Heart right ventricle (tissue), 16 donors: ENCODE measurements around the gene EEPD1. TPM values are rescaled to one million over a fixed set of nuclear protein-coding genes. Genes with fewer than 3 reads are reported as not detected.

Experiments used
- ATAC-seq, 8 donors: fragments of 200-7000 bp; cut with Tn5 transposase; one replicate each; pipeline ENCODE4 v1.9.1; 2020; ENCODE audit warnings: mild to moderate bottlenecking in 8 of 8, moderate library complexity in 8 of 8, moderate number of reproducible peaks in 1 of 8
- DNase-seq, 2 donors: peaks; one replicate each; pipeline ENCODE4 v3.0.0-alpha.2; 2020
- H3K27ac ChIP-seq, 10 donors: fragments of 200-600 bp; sonication (generic) in 2 of 10; one replicate each; pipeline versions ENCODE4 v1.5.0 to v1.8.0; 2020 to 2022; ENCODE audit warnings: mild to moderate bottlenecking in 3 of 10
- H3K27me3 ChIP-seq, 7 donors: fragments of 200-600 bp; one replicate each; pipeline ENCODE4 v1.8.0; 2021 to 2022; ENCODE audit warnings: mild to moderate bottlenecking in 2 of 7
- H3K36me3 ChIP-seq, 9 donors: fragments of 200-600 bp; sonication (generic) in 1 of 9; one replicate each; pipeline versions ENCODE4 v1.5.0 to v1.8.0; 2020 to 2022; ENCODE audit warnings: mild to moderate bottlenecking in 2 of 9
- H3K4me1 ChIP-seq, 9 donors: fragments of 200-600 bp; sonication (generic) in 1 of 9; one replicate each; pipeline versions ENCODE4 v1.5.0 to v1.8.0; 2020 to 2022; ENCODE audit warnings: mild to moderate bottlenecking in 4 of 9
- H3K4me3 ChIP-seq, 10 donors: fragments of 200-600 bp; sonication (generic) in 2 of 10; one replicate each; pipeline versions ENCODE4 v1.5.0 to v1.8.0; 2020 to 2022; ENCODE audit warnings: mild to moderate bottlenecking in 7 of 10, moderate library complexity in 2 of 10
- H3K9me3 ChIP-seq, 11 donors: fragments of 200-600 bp in 10 of 11; sonication (generic) in 2 of 11; one replicate each; pipeline versions ENCODE4 v1.5.0 to v1.8.0; 2013 to 2022; ENCODE audit warnings: mild to moderate bottlenecking in 2 of 11, control low read depth in 1 of 11, moderate library complexity in 1 of 11
- CTCF ChIP-seq, 9 donors: fragments of 200-600 bp; sonication (generic) in 2 of 9; IDR thresholded peaks; one replicate each; pipeline versions ENCODE4 v1.5.0 to v1.8.0; 2021 to 2022; ENCODE audit warnings: antibody characterized with exemption in 9 of 9, mild to moderate bottlenecking in 5 of 9, moderate library complexity in 1 of 9
- WGBS, 2 donors: extraction: QIAGEN DNeasy Blood & Tissue Kit; methylation state at CpG; one replicate each; pipeline ENCODE4 v1.1.7; 2013; ENCODE audit warnings: inconsistent platforms in 1 of 2; 5-methylcytosine and 5-hydroxymethylcytosine counted together
- intact Hi-C, 10 donors: fragments of 100-400 bp; cut with DNase I; formaldehyde crosslinking; loops; one replicate each; pipeline versions ENCODE4 v1.11.1 to v1.14.2; 2022
- polyA plus RNA-seq, 2 donors: library from polyadenylated mRNA; stranded (reverse); fragments of 200-250 nt; gene quantifications; one replicate each; pipeline ENCODE4 v1.2.3, GENCODE V29; 2013
- total RNA-seq, 10 donors: library from RNA; stranded (reverse); fragmentation: NEBNext Ultra II Directional in 3 of 10; extraction: Animal tissue kit (Norgen Biotek cat#: 25700) in 3 of 10; gene quantifications; one replicate each; pipeline versions ENCODE4 v1.2.1 to v1.2.4, GENCODE V29; 2021 to 2023
- donor health status: Arrhythmogenic right ventricular cardiomyopathy.
- donor health status: ischemic (EF 13 %, LVEDD 7.1; RV severe dilation, severe dysfunction).
- donor health status: healthy with polysubstance abuse.
- donor health status: DM: no; HTN: yes; CAD: no.
- donor health status: DM: no; HTN: no; CAD: no.
- donor health status: ischemic (EF 25% LVEDD 6.9; RV normal size, moderate dysfunction).
- donor health status: ischemic (EF 25% LVEDD 5.7; RV mildly dilated, moderate dysfunction).
- donor health status: healthy.
- donor health status: DM: yes; HTN: yes; CAD: no.
- donor health status: Ischemic cardiomyopathy.
- donor health status: ischemic (EF 35%, LVEDD 5.7; RV mildly dilated, moderate dysfunction).
- donor health status: nonischemic (EF 11% LVEDD 7.7; RV severe dilation, severe dysfunction).
- donor health status: DM: yes; HTN: yes; CAD: no.
- donor health status: PGD.
- donor health status: ischemic (EF 29% LVEDD 5.4; RV normal size, mild dysfunction).
- donor health status: nonischemic (EF 23%, LVEDD 6.1; RV moderate dilation, normal function).

EEPD1 gene
- total and polyA plus RNA-seq, 12 donors = 6.1 to 15.2 (median 8.4) TPM

GRCh38 chr7:36226151-36226550, 73.1 kb downstream of the EEPD1 start:
- intact Hi-C loops = loop anchor here in 2 of 10 donors (5.0 to 10.0 kb wide), 2 partner anchors 49 to 56 kb away; no protein-coding TSS in a partner anchor
- WGBS, 2 donors = 89 to 90% methylated on average over 7 of the region's 7 CpGs
- no peak for DNase-seq
- no peak overlapping the region for H3K4me3 ChIP-seq
- peaks cover 4 to 40% (median 22%) of the 10 kb centered on the region in 9 donors for H3K4me1 ChIP-seq
- no peaks in the 10 kb centered on the region for H3K36me3 ChIP-seq
- ATAC-seq = no peak
- H3K27ac ChIP-seq = peak overlapping the region in 3 of 10 donors; percentile 17 to 57 (median 22)
- no peaks in the 10 kb centered on the region for H3K9me3 ChIP-seq
- no peak for TF ChIP-seq CTCF (IDR thresholded peaks at IDR 0.05)
- H3K27me3 ChIP-seq = no peaks in the 10 kb centered on the region

- 39 to 55% methylated on average over 5 of the region's 5 CpGs for WGBS, 2 donors
Observed at GRCh38 chr7:36227223-36227622, 74.2 kb downstream of the EEPD1 start.

GRCh38 chr7:36228039-36228438, 75.0 kb downstream of the EEPD1 start:
- H3K27me3 ChIP-seq = no peaks in the 10 kb centered on the region
- no peaks in the 10 kb centered on the region for H3K9me3 ChIP-seq
- WGBS, 2 donors = 74 to 90% methylated on average over 4 of the region's 4 CpGs
- peak overlapping the region in 1 of 10 donors; percentile 57 for H3K27ac ChIP-seq
- H3K4me1 ChIP-seq = peaks cover 4 to 53% (median 23%) of the 10 kb centered on the region in 9 donors
- no peak for TF ChIP-seq CTCF (IDR thresholded peaks at IDR 0.05)
- DNase-seq = no peak
- ATAC-seq = no peak
- H3K36me3 ChIP-seq = no peaks in the 10 kb centered on the region
- intact Hi-C loops = loop anchor here in 2 of 10 donors (5.0 to 10.0 kb wide), 2 partner anchors 47 to 54 kb away; no protein-coding TSS in a partner anchor
- no peak overlapping the region for H3K4me3 ChIP-seq

More at GRCh38 chr7:36227223-36227622, 74.2 kb downstream of the EEPD1 start:
- Histone ChIP-seq H3K27ac (peak overlapping the region in 2 of 10 donors; percentile 48 to 57), H3K4me1 (peaks cover 4 to 48% (median 22%) of the 10 kb centered on the region in 9 donors), H3K4me3 (no peak overlapping the region), H3K27me3 (no peaks in the 10 kb centered on the region), H3K9me3 (no peaks in the 10 kb centered on the region), H3K36me3 (no peaks in the 10 kb centered on the region)
- ATAC-seq (peak in 6 of 8 donors; percentile 27 to 74 (median 72)), DNase-seq (peak in 1 of 2 donors; percentile 34)
- no peak for TF ChIP-seq CTCF (IDR thresholded peaks at IDR 0.05)
- intact Hi-C loops = loop anchor here in 2 of 10 donors (5.0 to 10.0 kb wide), 2 partner anchors 48 to 55 kb away; no protein-coding TSS in a partner anchor

GRCh38 chr7:36231406-36231805, 78.4 kb downstream of the EEPD1 start:
- WGBS, 2 donors = 77 to 78% methylated on average over 6 of the region's 6 CpGs
- Histone ChIP-seq H3K4me1 (peaks cover 4 to 40% (median 22%) of the 10 kb centered on the region in 9 donors), H3K36me3 (no peaks in the 10 kb centered on the region)

More at GRCh38 chr7:36231406-36231805, 78.4 kb downstream of the EEPD1 start:
- DNase-seq (no peak), ATAC-seq (no peak)
- Histone ChIP-seq H3K27ac (peak overlapping the region in 1 of 10 donors; percentile 33), H3K4me3 (no peak overlapping the region), H3K9me3 (no peaks in the 10 kb centered on the region), H3K27me3 (no peaks in the 10 kb centered on the region)
- intact Hi-C loops = no loop called here
- no peak for TF ChIP-seq CTCF (IDR thresholded peaks at IDR 0.05)
